HT1080 (cell line): ENCODE measurements around the gene NUCB2. TPM values are rescaled to one million over a fixed set of nuclear protein-coding genes. Genes with fewer than 3 reads are reported as not detected.

Experiments used
- DNase-seq: peaks from one replicate; pipeline ENCODE4 v3.0.0-alpha.2; 2015; ENCODE audit warnings: low read depth
- total RNA-seq: library from RNA; depleted of rRNA; stranded (reverse); fragments of >200 nt; shearing (Covaris generic); gene quantifications from 2 replicates; pipeline ENCODE4 v1.2.3, GENCODE V29; 2014; rRNA removed

Gene NUCB2
- total RNA-seq, 1 experiment from 2014 or later, result 20.1 TPM

DNA sequence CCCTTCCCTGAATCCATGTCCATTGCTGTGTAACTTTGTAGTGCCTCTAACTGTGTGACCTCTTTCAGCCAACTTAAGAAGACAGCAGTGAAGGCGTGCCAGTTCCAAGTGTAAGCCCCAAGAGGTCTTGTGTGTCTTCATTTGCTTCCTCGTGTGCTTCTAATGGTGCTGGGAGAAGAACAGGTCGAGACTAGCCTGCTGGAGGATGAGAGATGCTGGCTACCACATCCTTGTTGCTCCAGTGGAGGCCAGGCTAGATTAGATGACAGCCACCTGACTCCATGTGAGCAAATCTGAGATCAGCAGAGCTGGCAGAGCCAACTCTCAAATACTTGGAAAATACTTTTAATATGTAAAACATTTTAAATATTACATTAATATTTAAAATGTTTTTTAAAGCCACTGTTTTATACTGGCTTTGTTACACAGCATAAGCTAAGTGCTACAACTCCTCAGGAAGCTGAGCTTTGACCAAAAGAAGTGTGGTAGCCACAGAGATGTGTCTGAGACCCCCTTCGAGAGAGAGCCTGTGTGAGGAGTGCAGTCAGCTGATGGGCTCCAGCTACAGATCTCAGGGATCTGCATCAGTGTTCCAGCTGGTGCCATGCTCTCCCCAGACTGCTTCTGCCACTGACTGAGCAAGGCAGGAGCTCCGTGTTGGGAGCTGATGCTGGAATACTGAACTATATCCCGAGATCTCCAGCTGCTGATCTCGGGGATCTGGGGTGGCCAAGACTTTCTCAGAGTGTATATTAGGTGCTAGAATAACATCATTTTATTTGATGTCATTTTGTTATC is 103.0 kb downstream of the NUCB2 start:
- DNase-seq, result no peak

DNA sequence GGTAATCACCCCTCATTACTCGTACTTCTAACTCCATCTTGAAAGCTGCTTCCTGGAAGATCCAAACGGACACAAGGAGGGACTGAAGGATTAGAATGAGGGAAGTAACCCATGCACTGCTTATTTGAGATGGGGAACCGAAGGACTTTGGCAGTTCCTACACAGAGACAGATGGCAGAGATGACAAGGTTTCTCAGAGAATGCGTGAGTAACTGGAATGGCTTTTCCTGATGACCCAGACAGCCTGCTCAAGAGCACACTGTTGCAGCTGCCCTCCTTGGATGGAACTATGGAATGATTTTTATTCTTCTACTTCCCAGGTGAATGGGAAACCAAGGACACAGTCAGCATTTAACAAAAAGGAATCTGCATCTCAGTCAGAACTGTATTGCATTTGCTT is 104.6 kb downstream of the NUCB2 start:
- peak; percentile 7 for DNase-seq

Other genes starting within 250 kb of the NUCB2 start
- gene RPS13, start 199.1 kb upstream of the NUCB2 start, total RNA-seq, result 1,773 and 1,855 TPM in 2 replicates
- gene PIK3C2A, start 68.8 kb upstream of the NUCB2 start, total RNA-seq, result 12.0 and 13.6 TPM in 2 replicates
- 0.27 and 0.53 TPM in 2 replicates for gene NCR3LG1, start 75.1 kb downstream of the NUCB2 start, total RNA-seq
- gene KCNJ11, start 111.9 kb downstream of the NUCB2 start, total RNA-seq, result 0.33 and 0.82 TPM in 2 replicates
- gene ABCC8, start 200.1 kb downstream of the NUCB2 start, total RNA-seq, result not detected in 2 replicates